GM12892 (cell line): ENCODE data around the gene TOR4A.
"Not testable (repeated sequence)": the region's sequence is repeated elsewhere in the genome, so short reads cannot be mapped to it uniquely, and the experiment has no call there.

Experiments
- DNase-seq: peaks from one replicate; pipeline ENCODE4 v3.0.0; 2011; ENCODE audit not compliant: insufficient read length
- FAIRE-seq: peaks from 2 replicates; lab custom pipeline; 2011; peaks lifted over from hg19 to GRCh38; lab: Jason Lieb, UNC
- POLR2A ChIP-seq: IDR thresholded peaks from 2 replicates; pipeline ENCODE4 v1.6.1; 2011; ENCODE audit warnings: low read depth, low read length, control low read depth
- POLR2AphosphoS5 ChIP-seq: IDR thresholded peaks from 2 replicates; pipeline ENCODE4 v1.6.1; 2011; ENCODE audit warnings: low read depth, low read length, control low read depth
- TAF1 ChIP-seq: IDR thresholded peaks from 2 replicates; pipeline ENCODE4 v1.6.1; 2011; ENCODE audit warnings: low read depth, mild to moderate bottlenecking, control low read depth, low read length, borderline replicate concordance

The TOR4A gene

GRCh38 chr9:137233143-137233980 lies 44.2 kb upstream of the TOR4A start:
- DNase-seq = no peak
- FAIRE-seq = no peak
- TF ChIP-seq POLR2AphosphoS5 (no peak), TAF1 (no peak), POLR2A (no peak)

- DNase-seq (no peak), FAIRE-seq (no peak)
- TF ChIP-seq POLR2AphosphoS5 (no peak), POLR2A (no peak), TAF1 (no peak)
Measured at GRCh38 chr9:137234055-137234697, 43.4 kb upstream of the TOR4A start.

GRCh38 chr9:137234758-137235423 lies 42.6 kb upstream of the TOR4A start:
- TF ChIP-seq POLR2A (no peak), TAF1 (no peak), POLR2AphosphoS5 (no peak)
- FAIRE-seq (no peak), DNase-seq (no peak)

GRCh38 chr9:137235424-137236237 lies 41.9 kb upstream of the TOR4A start:
- TF ChIP-seq POLR2AphosphoS5 = no peak
- TF ChIP-seq TAF1 = no peak
- TF ChIP-seq POLR2A = no peak
- FAIRE-seq (no peak), DNase-seq (no peak)

GRCh38 chr9:137236238-137236935 lies 41.1 kb upstream of the TOR4A start:
- DNase-seq = peak; percentile 100
- TF ChIP-seq TAF1 (no peak), POLR2A (no peak), POLR2AphosphoS5 (no peak)
- peak; percentile 96 for FAIRE-seq

- TF ChIP-seq TAF1 = no peak
- no peak for TF ChIP-seq POLR2AphosphoS5
- no peak for TF ChIP-seq POLR2A
- FAIRE-seq (peak; percentile 67), DNase-seq (no peak)
Measured at GRCh38 chr9:137236936-137237421, 40.5 kb upstream of the TOR4A start.

GRCh38 chr9:137237759-137238726 lies 39.5 kb upstream of the TOR4A start:
- TF ChIP-seq POLR2A = no peak
- TF ChIP-seq POLR2AphosphoS5 = no peak
- no peak for TF ChIP-seq TAF1
- DNase-seq (no peak), FAIRE-seq (no peak)

- not testable (repeated sequence) for FAIRE-seq, DNase-seq
Measured at GRCh38 chr9:137239541-137240200, 37.9 kb upstream of the TOR4A start.

- TF ChIP-seq POLR2A = no peak
- TF ChIP-seq POLR2AphosphoS5 = no peak
- TF ChIP-seq TAF1 = 0 out of 2 replicates have a peak, but pooled peaks have one; percentile 9
- no peak for FAIRE-seq
- peak; percentile 75 for DNase-seq
Measured at GRCh38 chr9:137240318-137240840, 37.1 kb upstream of the TOR4A start.
